HepG2 (cell line): Measurements from ENCODE around the gene ALDH9A1. TPM values are rescaled to one million over a fixed set of nuclear protein-coding genes. Genes with fewer than 3 reads are reported as not detected.

Source experiments
- CBX5 ChIP-seq: sonication (generic); formaldehyde crosslinking; IDR thresholded peaks from 2 replicates; pipeline ENCODE4 v1.4.0; 2020; ENCODE audit warnings: missing genetic modification reagents, borderline replicate concordance
- ELK4 ChIP-seq: sonication (generic); formaldehyde crosslinking; IDR thresholded peaks from 2 replicates; pipeline ENCODE4 v1.9.0; 2021; ENCODE audit warnings: missing genetic modification reagents, borderline replicate concordance
- FUBP1 ChIP-seq: sonication (generic); formaldehyde crosslinking; IDR thresholded peaks from 2 replicates; pipeline ENCODE4 v1.5.1; 2020; ENCODE audit warnings: missing genetic modification reagents, mild to moderate bottlenecking, borderline replicate concordance
- MAX ChIP-seq: IDR thresholded peaks from 2 replicates; pipeline ENCODE4 v1.6.1; 2012; ENCODE audit warnings: inconsistent platforms
- MLXIP ChIP-seq: sonication (generic); formaldehyde crosslinking; IDR thresholded peaks from 2 replicates; pipeline ENCODE4 v1.9.0; 2021; ENCODE audit warnings: missing genetic modification reagents, borderline replicate concordance
- RARG ChIP-seq: sonication (generic); formaldehyde crosslinking; IDR thresholded peaks from 2 replicates; pipeline ENCODE4 v1.4.0; 2020; ENCODE audit warnings: low read depth, mild to moderate bottlenecking, missing genetic modification reagents
- RBM39 ChIP-seq: fragments of 200-400 bp; formaldehyde crosslinking; IDR thresholded peaks from one replicate; pipeline ENCODE4 v1.6.1; 2018; ENCODE audit warnings: antibody characterized with exemption, mild to moderate bottlenecking, low read depth, low read length; ENCODE audit not compliant: poor library complexity, severe bottlenecking
- REPIN1 ChIP-seq: sonication (generic); formaldehyde crosslinking; IDR thresholded peaks from 2 replicates; pipeline ENCODE4 v1.8.0; 2022; ENCODE audit warnings: missing genetic modification reagents, low read depth, mild to moderate bottlenecking, borderline replicate concordance
- TAF15 ChIP-seq: fragments of 200-400 bp; formaldehyde crosslinking; IDR thresholded peaks from one replicate; pipeline ENCODE4 v1.6.1; 2018; ENCODE audit warnings: mild to moderate bottlenecking, low read depth, low read length; ENCODE audit not compliant: poor library complexity, severe bottlenecking
- TBL1XR1 ChIP-seq: fragments of 150-350 bp; IDR thresholded peaks from 2 replicates; pipeline ENCODE4 v1.6.1; 2014; ENCODE audit warnings: borderline replicate concordance, low read length; ENCODE audit not compliant: partially characterized antibody
- TERF1 ChIP-seq: sonication (generic); formaldehyde crosslinking; IDR thresholded peaks from 2 replicates; pipeline ENCODE4 v1.8.0; 2022; ENCODE audit warnings: mild to moderate bottlenecking, missing genetic modification reagents, moderate library complexity
- TOE1 ChIP-seq: sonication (generic); formaldehyde crosslinking; IDR thresholded peaks from 2 replicates; pipeline ENCODE4 v1.4.0; 2020; ENCODE audit warnings: mild to moderate bottlenecking, missing genetic modification reagents
- ZC3H13 ChIP-seq: sonication (generic); formaldehyde crosslinking; IDR thresholded peaks from 2 replicates; pipeline ENCODE4 v1.8.1; 2023; ENCODE audit warnings: mild to moderate bottlenecking, missing genetic modification reagents, moderate library complexity
- ZFP82 ChIP-seq: sonication (generic); formaldehyde crosslinking; IDR thresholded peaks from 2 replicates; pipeline ENCODE4 v1.5.1; 2020; ENCODE audit warnings: mild to moderate bottlenecking, missing genetic modification reagents, borderline replicate concordance
- ZNF3 ChIP-seq: IDR thresholded peaks from 2 replicates; pipeline ENCODE4 v1.7.0; 2017; ENCODE audit warnings: inconsistent platforms
- ZNF496 ChIP-seq: sonication (generic); formaldehyde crosslinking; IDR thresholded peaks from 2 replicates; pipeline ENCODE4 v1.8.1; 2023; ENCODE audit warnings: mild to moderate bottlenecking, moderate library complexity, missing genetic modification reagents; ENCODE audit not compliant: insufficient replicate concordance
- ZNF549 ChIP-seq: sonication (generic); formaldehyde crosslinking; IDR thresholded peaks from 2 replicates; pipeline ENCODE4 v1.5.0; 2020; ENCODE audit warnings: missing genetic modification reagents
- ZNF841 ChIP-seq: sonication (generic); formaldehyde crosslinking; IDR thresholded peaks from 2 replicates; pipeline ENCODE4 v1.8.1; 2023; ENCODE audit warnings: missing genetic modification reagents, borderline replicate concordance
- polyA plus RNA-seq, 8 experiments: library from polyadenylated mRNA; depleted of rRNA in 3 of 8; stranded (reverse) in 7 of 8; unstranded in 1 of 8; fragments of >200 nt; fragmentation: Illumina TruSeq in 4 of 8; extraction: Trizol in 4 of 8; gene quantifications; 2 replicates each; pipeline versions ENCODE4 v1.2.1 to v1.2.3, GENCODE V29; 2011 to 2016; ENCODE audit warnings: low read depth in 4 of 8, missing spikeins in 1 of 8, mixed read lengths in 1 of 8; ENCODE audit not compliant: insufficient read depth in 1 of 8
- total RNA-seq, 5 experiments: library from RNA; depleted of rRNA; stranded (reverse); fragments of >200 nt; fragmentation: Illumina TruSeq; extraction: Trizol; gene quantifications; 2 replicates each; pipeline ENCODE4 v1.2.3, GENCODE V29; 2016; ENCODE audit warnings: low read depth in 1 of 5

The ALDH9A1 gene
- total and polyA plus RNA-seq, 2 of the 13 experiments (the other 11 are each of a cell fraction or from before 2014, with no cell fraction given): 27.5 to 38.5 TPM

GRCh38 chr1:165630629-165631341 lies 67.6 kb downstream of the ALDH9A1 start, which contains the start of gene MGST3 (continued):
- no peak; the same call in 1 of the 2 replicates for TF ChIP-seq TERF1 (CRISPR knock-in tag)
- no peak for TF ChIP-seq TAF15
- TF ChIP-seq FUBP1 (CRISPR knock-in tag): 0 out of 2 replicates have a peak, but pooled peaks have one; percentile 42
- peak; percentile 87 for TF ChIP-seq MAX
- TF ChIP-seq ZNF549 (CRISPR knock-in tag): no peak
- TF ChIP-seq ZFP82 (CRISPR knock-in tag): no peak
- no peak for TF ChIP-seq MLXIP (CRISPR knock-in tag)
- 0 out of 2 replicates have a peak, but pooled peaks have one; percentile 43 for TF ChIP-seq ZC3H13 (CRISPR knock-in tag)
- TF ChIP-seq ZNF3 (CRISPR knock-in tag): no peak
- no peak for TF ChIP-seq CBX5 (CRISPR knock-in tag)
- no peak for TF ChIP-seq RARG
- TF ChIP-seq ZNF841 (CRISPR knock-in tag): peak; percentile 66; the same call in 1 of the 2 replicates
- no peak for TF ChIP-seq ELK4
- no peak for TF ChIP-seq RBM39
- no peak for TF ChIP-seq TBL1XR1
- TF ChIP-seq ZNF496 (CRISPR knock-in tag): no peak
- TF ChIP-seq TOE1 (CRISPR knock-in tag): 0 out of 2 replicates have a peak, but pooled peaks have one; percentile 23
- TF ChIP-seq REPIN1 (CRISPR knock-in tag): peak; percentile 52
